Kidney epithelial cell (primary cell): ENCODE data around the gene MFN2. TPM values are rescaled to one million over a fixed set of nuclear protein-coding genes. Genes with fewer than 3 reads are reported as not detected.

ENCODE experiments used
- DNase-seq: peaks from one replicate; pipeline ENCODE4 v3.0.0-alpha.2; 2010; ENCODE audit warnings: low read depth
- H3K27me3 ChIP-seq: 2 replicates; pipeline ENCODE4 v1.6.0; 2011; ENCODE audit warnings: low read length; ENCODE audit not compliant: control insufficient read depth, insufficient read depth
- H3K36me3 ChIP-seq: 2 replicates; pipeline ENCODE4 v1.5.1; 2011; ENCODE audit warnings: low read length; ENCODE audit not compliant: control insufficient read depth, insufficient read depth
- H3K4me3 ChIP-seq: 2 replicates; pipeline ENCODE4 v1.5.1; 2011; ENCODE audit warnings: low read depth, mild to moderate bottlenecking, control low read depth, low read length
- CTCF ChIP-seq: IDR thresholded peaks from 2 replicates; pipeline ENCODE4 v1.5.1; 2011; ENCODE audit warnings: mild to moderate bottlenecking, moderate library complexity, low read length, control low read depth, inconsistent platforms; ENCODE audit not compliant: insufficient read depth, poor library complexity, severe bottlenecking
- total RNA-seq: library from RNA; depleted of rRNA; stranded (reverse); fragments of >200 nt; gene quantifications from 2 replicates; pipeline ENCODE4 v1.2.3, GENCODE V29; 2015

Gene MFN2
- total RNA-seq, 1 donor from 2014 or later, result 78.2 TPM

GRCh38 chr1:12046749-12047119 lies 66.5 kb downstream of the MFN2 start:
- no peak for DNase-seq
- peaks cover 12% of the 10 kb centered on the region for H3K27me3 ChIP-seq
- no peak for TF ChIP-seq CTCF
- H3K36me3 ChIP-seq, result no peaks in the 10 kb centered on the region
- H3K4me3 ChIP-seq, result no peak overlapping the region

GRCh38 chr1:12047120-12047876 lies 67.1 kb downstream of the MFN2 start:
- H3K27me3 ChIP-seq, result peaks cover 12% of the 10 kb centered on the region
- H3K4me3 ChIP-seq, result no peak overlapping the region
- H3K36me3 ChIP-seq, result no peaks in the 10 kb centered on the region
- TF ChIP-seq CTCF, result no peak
- DNase-seq, result no peak

- Histone ChIP-seq H3K36me3 (no peaks in the 10 kb centered on the region), H3K4me3 (no peak overlapping the region), H3K27me3 (peaks cover 12% of the 10 kb centered on the region)
- no peak for DNase-seq
- no peak for TF ChIP-seq CTCF
Observed at GRCh38 chr1:12048372-12048771, 68.1 kb downstream of the MFN2 start.

- TF ChIP-seq CTCF, result no peak
- H3K36me3 ChIP-seq, result no peaks in the 10 kb centered on the region
- peaks cover 12% of the 10 kb centered on the region for H3K27me3 ChIP-seq
- DNase-seq, result no peak
- no peak overlapping the region for H3K4me3 ChIP-seq
Observed at GRCh38 chr1:12049616-12050015, 69.4 kb downstream of the MFN2 start.

GRCh38 chr1:12051361-12051760 lies 71.1 kb downstream of the MFN2 start:
- Histone ChIP-seq H3K4me3 (no peak overlapping the region), H3K36me3 (no peaks in the 10 kb centered on the region), H3K27me3 (peaks cover 9% of the 10 kb centered on the region)
- no peak for DNase-seq
- no peak for TF ChIP-seq CTCF
